Small intestine (tissue), 16 donors: ENCODE data around the gene PRR23A. TPM values are rescaled to one million over a fixed set of nuclear protein-coding genes. Genes with fewer than 3 reads are reported as not detected.
"Not testable (repeated sequence)": the region's sequence is repeated elsewhere in the genome, so short reads cannot be mapped to it uniquely, and the experiment has no call there.

Experiments
- DNase-seq, 2 donors: peaks; one replicate each; pipeline versions ENCODE4 v3.0.0 to v3.0.0-alpha.2; 2013
- FAIRE-seq: peaks from 2 replicates; lab custom pipeline; 2012; peaks lifted over from hg19 to GRCh38; lab: Jason Lieb, UNC
- H3K27ac ChIP-seq, 3 donors: one replicate each; pipeline ENCODE4 v1.5.1; 2013; ENCODE audit warnings: low read length in 2 of 3, mild to moderate bottlenecking in 2 of 3, control low read depth in 1 of 3, inconsistent platforms in 1 of 3, low read depth in 1 of 3, moderate library complexity in 1 of 3
- H3K27me3 ChIP-seq, 3 donors: one replicate each; pipeline ENCODE4 v1.6.1; 2013; ENCODE audit warnings: low read length in 3 of 3, inconsistent platforms in 1 of 3; ENCODE audit not compliant: control insufficient read depth in 3 of 3, insufficient read depth in 3 of 3
- H3K36me3 ChIP-seq, 3 donors: one replicate each; pipeline ENCODE4 v1.6.1; 2013; ENCODE audit warnings: low read length in 3 of 3, inconsistent platforms in 1 of 3, low read depth in 1 of 3, mild to moderate bottlenecking in 1 of 3, moderate library complexity in 1 of 3; ENCODE audit not compliant: control insufficient read depth in 3 of 3, insufficient read depth in 2 of 3
- H3K4me1 ChIP-seq, 3 donors: one replicate each; pipeline ENCODE4 v1.6.1; 2013; ENCODE audit warnings: low read length in 2 of 3, inconsistent platforms in 1 of 3, low read depth in 1 of 3, mild to moderate bottlenecking in 1 of 3, moderate library complexity in 1 of 3; ENCODE audit not compliant: control insufficient read depth in 3 of 3, insufficient read depth in 2 of 3
- H3K4me3 ChIP-seq, 3 donors: one replicate each; pipeline ENCODE4 v1.5.1; 2013; ENCODE audit warnings: low read length in 3 of 3, control low read depth in 1 of 3, inconsistent platforms in 1 of 3, low read depth in 1 of 3, mild to moderate bottlenecking in 1 of 3, moderate library complexity in 1 of 3
- H3K9me3 ChIP-seq, 2 donors: one replicate each; pipeline ENCODE4 v1.6.1; 2013; ENCODE audit warnings: low read depth in 1 of 2, low read length in 1 of 2; ENCODE audit not compliant: control insufficient read depth in 2 of 2, insufficient read depth in 1 of 2
- WGBS, 3 donors: extraction: QIAGEN DNeasy Blood & Tissue Kit; methylation state at CpG; one replicate each; pipeline ENCODE4 v1.1.7; 2013; 5-methylcytosine and 5-hydroxymethylcytosine counted together
- long read RNA-seq, 10 donors: transcript quantifications; one replicate each; lab custom pipeline, GENCODE V29; 2026
- polyA plus RNA-seq, 4 donors: library from polyadenylated mRNA; stranded (reverse) in 3 of 4; unstranded in 1 of 4; fragments of 200-250 nt in 3 of 4; fragments of 120-200 nt in 1 of 4; gene quantifications; one replicate each; pipeline versions ENCODE4 v1.2.1 to v1.2.3, GENCODE V29; 2013
- donor health status: healthy with polysubstance abuse.
- donor health status: control.
- donor health status: control.
- donor health status: Bipolar disorder and iron deficiency.
- donor health status: healthy.

PRR23A gene
- not detected for polyA plus RNA-seq
- long read RNA-seq, donor 1 = 0 reads
- long read RNA-seq, donor 2 = 0 reads
- long read RNA-seq, donor 3 = 0 reads
- long read RNA-seq, donor 4 = 0 reads
- long read RNA-seq, donor 5 = 0 reads
- long read RNA-seq, donor 6 = 0 reads
- long read RNA-seq, donor 7 = 0 reads
- long read RNA-seq, donor 8 = 0 reads
- long read RNA-seq, donor 9 = 0 reads
- long read RNA-seq, donor 10 = 0 reads

DNA sequence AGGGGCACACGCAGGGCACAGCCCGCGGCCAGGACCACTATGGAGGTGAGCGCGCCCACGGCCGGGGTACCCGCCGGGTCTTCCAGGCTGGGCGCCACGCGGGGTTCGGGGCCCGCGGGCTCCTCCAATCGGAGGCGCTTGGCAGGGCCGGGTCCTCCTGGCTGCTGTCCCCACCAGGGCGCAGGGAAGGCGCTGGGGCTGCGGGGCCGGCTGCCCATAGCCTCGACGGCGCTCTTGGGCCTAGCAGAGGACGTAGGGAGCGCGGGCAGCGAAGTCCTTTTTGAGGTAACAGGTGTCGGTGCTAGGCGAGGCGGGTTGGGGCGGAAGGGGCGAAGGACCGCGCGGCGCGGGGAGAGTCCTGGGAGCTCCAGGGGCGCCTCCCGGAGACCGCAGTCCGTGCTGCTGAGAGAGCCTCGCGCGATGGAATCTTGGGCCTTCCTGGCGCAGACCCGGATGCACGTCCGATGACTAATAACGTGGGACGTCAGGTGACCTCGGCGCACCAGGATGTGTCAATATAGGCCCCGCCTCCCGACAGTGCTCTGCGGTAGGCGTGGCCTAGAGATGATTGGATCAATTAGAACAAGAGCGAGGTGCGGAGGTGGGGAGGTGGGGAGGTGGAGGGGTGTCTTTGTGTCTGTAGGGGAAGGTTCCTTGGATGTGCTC lies at the start of gene PRR23A:
Gene PRR23A (minus strand): TSS at position 218 of the 666 bp plus-strand sequence. CDS start 0 bp downstream, at position 218.
- peaks cover 4 to 11% of the 10 kb centered on the region in 2 donors for H3K9me3 ChIP-seq
- DNase-seq = no peak
- no peak for FAIRE-seq
- H3K4me3 ChIP-seq = no peak within 1 kb of the TSS
- H3K36me3 ChIP-seq = no peaks in the 10 kb centered on the region
- no peaks in the 10 kb centered on the region for H3K27me3 ChIP-seq
- no peak within 1 kb of the TSS for H3K27ac ChIP-seq
- H3K4me1 ChIP-seq = no peaks in the 10 kb centered on the region
- 69 to 84% (median 83%) methylated on average over 51 to 60 of the region's 60 CpGs for WGBS, 3 donors

GRCh38 chr3:139052802-139053600 lies 46.9 kb upstream of the PRR23A start:
- WGBS, 3 donors = 68 to 80% (median 73%) methylated on average over 2 of the region's 2 CpGs
- DNase-seq (no peak), FAIRE-seq (no peak)
- Histone ChIP-seq H3K27me3 (no peaks in the 10 kb centered on the region), H3K9me3 (peaks cover 0 to 14% of the 10 kb centered on the region in 2 donors), H3K36me3 (no peaks in the 10 kb centered on the region), H3K4me3 (no peak overlapping the region), H3K27ac (no peak overlapping the region), H3K4me1 (no peaks in the 10 kb centered on the region)

GRCh38 chr3:139044366-139045210 lies 38.5 kb upstream of the PRR23A start, which contains the start of gene PRR23C:
Gene PRR23C (minus strand): TSS chr3:139044892. CDS start chr3:139044620, 272 bp downstream.
- FAIRE-seq = no peak
- DNase-seq = no peak
- no peaks in the 10 kb centered on the region for H3K4me1 ChIP-seq

DNA sequence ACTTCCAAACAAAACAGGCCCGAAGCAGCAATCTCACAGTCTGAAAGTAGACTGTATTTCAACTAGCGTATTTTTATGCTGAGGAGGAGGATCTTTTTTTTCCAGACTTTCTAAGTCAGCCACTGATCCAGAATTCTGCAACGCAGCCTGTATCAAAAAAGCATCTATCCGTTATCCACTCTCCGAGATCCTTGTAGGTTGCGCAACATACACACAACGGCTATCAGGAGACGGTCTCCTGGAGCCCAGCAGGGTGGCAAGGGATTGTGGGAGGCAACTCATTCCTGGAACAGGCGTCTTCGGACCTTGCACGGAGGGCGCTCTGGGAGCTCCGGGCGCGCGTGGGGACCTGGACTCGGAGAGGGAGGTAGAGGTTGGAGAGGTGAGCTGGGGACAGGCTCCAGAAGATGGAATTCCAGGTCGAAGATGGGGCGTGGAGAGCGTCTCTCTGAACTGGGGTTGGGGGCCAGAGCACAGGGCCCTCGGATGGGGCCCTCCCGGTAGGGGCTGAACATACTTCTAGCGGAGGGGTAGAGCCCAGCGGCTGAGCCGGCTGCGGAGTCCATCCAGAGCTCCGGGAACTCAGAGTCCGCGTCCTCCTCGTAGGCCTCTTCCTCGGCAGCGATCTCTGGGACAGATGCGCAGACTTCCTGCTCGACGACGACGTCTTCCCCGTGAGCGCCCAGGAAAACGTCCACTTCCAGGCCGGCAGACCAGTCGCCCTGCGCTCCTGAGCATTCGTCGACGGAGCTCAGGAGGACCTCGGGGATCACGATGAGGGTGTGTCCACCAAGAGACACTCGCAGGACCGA lies 37.7 kb upstream of the PRR23A start:
- no peaks in the 10 kb centered on the region for H3K36me3 ChIP-seq
- H3K27me3 ChIP-seq = peaks cover 0 to 21% (median 0%) of the 10 kb centered on the region in 3 donors
- no peaks in the 10 kb centered on the region for H3K4me1 ChIP-seq
- H3K9me3 ChIP-seq = peaks cover 0 to 23% of the 10 kb centered on the region in 2 donors
- WGBS, 3 donors = 73 to 84% (median 84%) methylated on average over 45 to 50 of the region's 50 CpGs
- H3K4me3 ChIP-seq = no peak overlapping the region
- no peak for DNase-seq
- H3K27ac ChIP-seq = no peak overlapping the region
- FAIRE-seq = no peak

More at GRCh38 chr3:139044366-139045210, 38.5 kb upstream of the PRR23A start, which contains the start of gene PRR23C:
- Histone ChIP-seq H3K27me3 (peaks cover 0 to 21% (median 0%) of the 10 kb centered on the region in 3 donors), H3K27ac (no peak within 1 kb of the TSS), H3K4me3 (no peak within 1 kb of the TSS), H3K36me3 (no peaks in the 10 kb centered on the region), H3K9me3 (peaks cover 0 to 23% of the 10 kb centered on the region in 2 donors)
- WGBS, 3 donors = 51 to 74% (median 71%) methylated on average over 76 to 77 of the region's 77 CpGs

- Histone ChIP-seq H3K4me1 (no peaks in the 10 kb centered on the region), H3K27ac (no peak overlapping the region), H3K4me3 (no peak overlapping the region), H3K27me3 (peaks cover 0 to 3% (median 0%) of the 10 kb centered on the region in 3 donors), H3K9me3 (no peaks in the 10 kb centered on the region), H3K36me3 (no peaks in the 10 kb centered on the region)
- FAIRE-seq (no peak), DNase-seq (no peak)
- 56 to 75% (median 63%) methylated on average over 6 of the region's 6 CpGs for WGBS, 3 donors
Measured at GRCh38 chr3:139037478-139037877, 31.4 kb upstream of the PRR23A start.

DNA sequence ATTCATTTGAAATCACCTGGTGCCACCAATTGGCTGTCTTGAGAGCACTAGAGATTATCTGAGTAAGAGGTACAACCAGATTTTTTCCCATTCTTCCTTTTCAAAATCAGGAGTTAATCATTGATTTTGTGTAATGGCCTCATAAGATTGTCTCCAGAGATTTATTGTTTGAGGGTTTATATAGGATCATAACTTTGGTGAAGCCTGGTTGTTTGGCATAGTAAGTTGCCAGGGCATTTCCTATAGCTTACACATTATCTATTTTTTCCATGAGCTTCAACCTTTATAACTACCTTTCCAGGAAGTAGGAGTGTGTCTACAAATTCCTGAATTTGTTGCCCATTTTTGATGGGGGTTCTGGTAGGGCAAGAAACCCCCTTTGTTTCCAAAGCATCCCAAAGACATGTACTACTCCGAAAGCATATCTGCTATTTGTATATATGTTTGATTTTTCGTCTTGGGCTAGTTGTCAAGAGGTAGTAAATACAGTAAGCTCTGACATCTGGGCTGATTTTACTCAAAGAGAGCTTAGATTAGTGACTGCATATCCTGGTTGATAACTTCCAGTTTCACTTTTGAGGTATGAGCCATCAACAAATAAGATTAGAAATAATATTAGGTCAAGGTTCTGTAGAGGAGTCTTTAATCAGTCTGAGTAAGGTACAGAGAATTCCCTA lies 26.4 kb upstream of the PRR23A start:
- H3K27me3 ChIP-seq = no peaks in the 10 kb centered on the region
- DNase-seq (peak; percentile 26 to 76), FAIRE-seq (peak; percentile 15)
- peak overlapping the region in 2 of 3 donors; percentile 71 to 73 for H3K27ac ChIP-seq
- no peaks in the 10 kb centered on the region for H3K9me3 ChIP-seq
- no peak overlapping the region for H3K4me3 ChIP-seq
- WGBS, 3 donors = 16 to 52% (median 28%) methylated on average over 2 of the region's 2 CpGs
- no peaks in the 10 kb centered on the region for H3K36me3 ChIP-seq
- no peaks in the 10 kb centered on the region for H3K4me1 ChIP-seq

DNA sequence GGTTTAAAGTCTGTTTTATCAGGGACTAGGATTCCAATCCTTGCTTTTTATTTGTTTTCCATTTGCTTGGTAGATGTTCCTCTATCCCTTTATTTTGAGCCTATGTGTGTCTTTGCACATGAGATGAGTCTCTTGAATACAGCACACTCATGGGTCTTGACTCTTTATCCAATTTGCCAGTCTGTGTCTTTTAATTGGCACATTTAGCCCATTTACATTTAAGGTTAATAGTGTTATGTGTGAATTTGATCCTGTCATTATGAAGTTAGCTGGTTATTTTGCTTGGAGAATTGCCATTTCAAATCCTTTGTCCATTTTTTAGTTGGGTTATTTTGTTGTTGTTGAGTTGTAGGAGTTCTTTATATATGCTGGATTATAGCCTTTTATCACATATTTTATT lies 24.5 kb upstream of the PRR23A start:
- not testable (repeated sequence) for H3K27ac ChIP-seq, H3K36me3 ChIP-seq, H3K4me1 ChIP-seq, FAIRE-seq, H3K4me3 ChIP-seq, H3K27me3 ChIP-seq, H3K9me3 ChIP-seq, DNase-seq
